Measurements from ENCODE around the gene SLC25A13. TPM values are rescaled to one million over a fixed set of nuclear protein-coding genes. Genes with fewer than 3 reads are reported as not detected.
"Not testable (repeated sequence)": the region's sequence is repeated elsewhere in the genome, so short reads cannot be mapped to it uniquely, and the experiment has no call there.

SLC25A13 gene
- total RNA-seq, 1 experiment from 2014 or later, result 102 TPM

DNA sequence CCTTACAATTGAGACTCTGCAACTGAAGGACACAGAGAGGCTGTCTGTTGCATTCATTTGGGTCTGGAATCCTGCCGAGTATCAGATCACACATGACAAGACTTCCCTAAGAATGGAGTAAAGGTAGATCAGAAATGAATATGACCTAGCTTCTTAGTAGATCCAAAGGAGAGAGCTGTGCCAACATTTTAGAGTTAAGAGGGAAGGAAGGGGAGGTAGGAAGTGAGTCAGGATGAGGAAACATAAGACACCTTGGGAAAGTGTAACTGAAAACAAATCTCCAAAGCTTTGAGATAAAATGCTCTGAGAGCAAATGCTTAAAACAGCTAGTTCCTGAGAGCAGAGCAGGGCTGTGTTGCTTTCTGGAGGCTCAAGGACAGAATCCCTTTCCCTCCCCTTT lies 6.1 kb upstream of the SLC25A13 start:
- H3K4me3 ChIP-seq (ENCODE audit: low read depth, low read length), result no peak overlapping the region
- no peak overlapping the region for H3K4me3 Mint-ChIP-seq (ENCODE audit: unreplicated experiment)

GRCh38 chr7:96327429-96327828 lies 5.5 kb upstream of the SLC25A13 start:
- CTCF ChIA-PET, result no interaction called here
- H3K4me3 ChIP-seq (ENCODE audit: low read depth, low read length), result no peak overlapping the region

More for the DNA sequence above, 6.1 kb upstream of the SLC25A13 start:
- DNase-seq, result no peak
- Histone ChIP-seq H3K9me3 (no peaks in the 10 kb centered on the region), H3K27me3 (replicated peaks; ENCODE audit: control insufficient read depth, insufficient read depth, low read length) (no peaks in the 10 kb centered on the region), H3K4me1 (peaks cover 20% of the 10 kb centered on the region), H3K36me3 (ENCODE audit: control insufficient read depth, insufficient read depth, low read length) (no peaks in the 10 kb centered on the region)
- TF ChIP-seq, protein P1, sequence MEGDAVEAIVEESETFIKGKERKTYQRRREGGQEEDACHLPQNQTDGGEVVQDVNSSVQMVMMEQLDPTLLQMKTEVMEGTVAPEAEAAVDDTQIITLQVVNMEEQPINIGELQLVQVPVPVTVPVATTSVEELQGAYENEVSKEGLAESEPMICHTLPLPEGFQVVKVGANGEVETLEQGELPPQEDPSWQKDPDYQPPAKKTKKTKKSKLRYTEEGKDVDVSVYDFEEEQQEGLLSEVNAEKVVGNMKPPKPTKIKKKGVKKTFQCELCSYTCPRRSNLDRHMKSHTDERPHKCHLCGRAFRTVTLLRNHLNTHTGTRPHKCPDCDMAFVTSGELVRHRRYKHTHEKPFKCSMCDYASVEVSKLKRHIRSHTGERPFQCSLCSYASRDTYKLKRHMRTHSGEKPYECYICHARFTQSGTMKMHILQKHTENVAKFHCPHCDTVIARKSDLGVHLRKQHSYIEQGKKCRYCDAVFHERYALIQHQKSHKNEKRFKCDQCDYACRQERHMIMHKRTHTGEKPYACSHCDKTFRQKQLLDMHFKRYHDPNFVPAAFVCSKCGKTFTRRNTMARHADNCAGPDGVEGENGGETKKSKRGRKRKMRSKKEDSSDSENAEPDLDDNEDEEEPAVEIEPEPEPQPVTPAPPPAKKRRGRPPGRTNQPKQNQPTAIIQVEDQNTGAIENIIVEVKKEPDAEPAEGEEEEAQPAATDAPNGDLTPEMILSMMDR (IDR thresholded peaks at IDR 0.05; ENCODE audit: insufficient read depth in 1 of 2, low read depth in 1 of 2, low read length in 1 of 2, severe bottlenecking in 1 of 2, unreplicated experiment in 1 of 2), result no peak
- Mint-ChIP-seq H3K27me3 (ENCODE audit: insufficient read depth, unreplicated experiment) (no peaks in the 10 kb centered on the region), H3K27ac (ENCODE audit: unreplicated experiment) (no peak overlapping the region), H3K36me3 (ENCODE audit: insufficient read depth, unreplicated experiment) (peaks cover 4% of the 10 kb centered on the region), H3K9me3 (ENCODE audit: unreplicated experiment) (no peaks in the 10 kb centered on the region), H3K4me1 (ENCODE audit: low read depth, unreplicated experiment) (peaks cover 21% of the 10 kb centered on the region)
- intact Hi-C loops (cut with micrococcal nuclease; ENCODE audit: unreplicated experiment), result no loop called here
- ChIA-PET POLR2A (no interaction called here), CTCF (no interaction called here)
- BruUV-seq (replicated peaks), result no TSS peak

DNA sequence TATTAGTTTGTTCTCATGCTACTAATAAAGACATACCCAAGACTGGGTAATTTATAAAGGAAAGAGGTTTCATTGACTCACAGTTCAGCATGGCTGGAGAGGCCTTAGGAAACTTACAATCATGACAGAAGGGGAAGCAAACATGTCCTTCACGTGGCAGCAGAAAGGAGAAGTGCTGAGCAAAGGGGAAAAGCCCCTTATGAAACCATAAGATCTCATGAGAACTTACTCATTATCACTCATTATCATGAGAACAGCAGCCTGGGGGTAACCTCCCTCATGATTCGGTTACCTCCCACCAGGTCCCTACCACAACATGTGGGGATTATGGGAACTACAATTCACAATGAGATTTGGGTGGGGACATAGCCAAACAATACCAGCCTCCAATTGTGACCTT lies 4.9 kb upstream of the SLC25A13 start:
- H3K36me3 Mint-ChIP-seq (ENCODE audit: insufficient read depth, unreplicated experiment); BruUV-seq (replicated peaks); CTCF ChIA-PET; DNase-seq; H3K27me3 ChIP-seq (replicated peaks; ENCODE audit: control insufficient read depth, insufficient read depth, low read length); H3K27ac Mint-ChIP-seq (ENCODE audit: unreplicated experiment); POLR2A ChIA-PET; H3K36me3 ChIP-seq (ENCODE audit: control insufficient read depth, insufficient read depth, low read length); H3K27me3 Mint-ChIP-seq (ENCODE audit: insufficient read depth, unreplicated experiment); H3K9me3 Mint-ChIP-seq (ENCODE audit: unreplicated experiment); H3K9me3 ChIP-seq; H3K4me3 Mint-ChIP-seq (ENCODE audit: unreplicated experiment); intact Hi-C loops (cut with micrococcal nuclease; ENCODE audit: unreplicated experiment); H3K4me3 ChIP-seq (ENCODE audit: low read depth, low read length): not testable (repeated sequence)
- peaks cover 18% of the 10 kb centered on the region for H3K4me1 ChIP-seq
- H3K4me1 Mint-ChIP-seq (ENCODE audit: low read depth, unreplicated experiment), result peaks cover 21% of the 10 kb centered on the region

More at GRCh38 chr7:96327429-96327828, 5.5 kb upstream of the SLC25A13 start:
- no peaks in the 10 kb centered on the region for H3K9me3 Mint-ChIP-seq (ENCODE audit: unreplicated experiment)
- H3K4me1 Mint-ChIP-seq (ENCODE audit: low read depth, unreplicated experiment), result peaks cover 21% of the 10 kb centered on the region
- H3K9me3 ChIP-seq, result no peaks in the 10 kb centered on the region
- intact Hi-C loops (cut with micrococcal nuclease; ENCODE audit: unreplicated experiment), result no loop called here
- POLR2A ChIA-PET, result no interaction called here
- no peaks in the 10 kb centered on the region for H3K27me3 ChIP-seq (replicated peaks; ENCODE audit: control insufficient read depth, insufficient read depth, low read length)
- TF ChIP-seq, protein P1 (IDR thresholded peaks at IDR 0.05; ENCODE audit: insufficient read depth in 1 of 2, low read depth in 1 of 2, low read length in 1 of 2, severe bottlenecking in 1 of 2, unreplicated experiment in 1 of 2), result no peak
- H3K36me3 Mint-ChIP-seq (ENCODE audit: insufficient read depth, unreplicated experiment), result peaks cover 4% of the 10 kb centered on the region
- peak in 1 of 2 experiments; percentile 46 for DNase-seq
- H3K27me3 Mint-ChIP-seq (ENCODE audit: insufficient read depth, unreplicated experiment), result no peaks in the 10 kb centered on the region
- H3K36me3 ChIP-seq (ENCODE audit: control insufficient read depth, insufficient read depth, low read length), result no peaks in the 10 kb centered on the region
- BruUV-seq (replicated peaks), result no TSS peak
- H3K4me1 ChIP-seq, result peaks cover 20% of the 10 kb centered on the region
- no peak overlapping the region for H3K4me3 Mint-ChIP-seq (ENCODE audit: unreplicated experiment)
- H3K27ac Mint-ChIP-seq (ENCODE audit: unreplicated experiment), result no peak overlapping the region

Data from Caco-2 (cell line).